Colon (tissue), 2 donors: ENCODE results near the gene LIG1.

Experiments
- FAIRE-seq: peaks from 2 replicates; lab custom pipeline; 2012; peaks lifted over from hg19 to GRCh38; lab: Jason Lieb, UNC
- donor health status: control.
- donor health status: control.

The LIG1 gene

GRCh38 chr19:48169939-48170803 is at the start of gene LIG1, which contains the start of gene ZSWIM9:
LIG1 (minus strand) TSS chr19:48170344; CDS start chr19:48165566, 4,778 bp downstream.
ZSWIM9 (plus strand) TSS chr19:48170680; CDS start chr19:48171803, 1,123 bp downstream.
- FAIRE-seq: no peak

- no peak for FAIRE-seq
These were observed 48.9 kb upstream of the LIG1 start for GRCh38 chr19:48218997-48219396.

- no peak for FAIRE-seq
These were observed 46.8 kb upstream of the LIG1 start for GRCh38 chr19:48216933-48217332.

- no peak for FAIRE-seq
These were observed 43.8 kb upstream of the LIG1 start for GRCh38 chr19:48213959-48214358.

- no peak for FAIRE-seq
These were observed 39.9 kb upstream of the LIG1 start for GRCh38 chr19:48210005-48210404.

- no peak for FAIRE-seq
These were observed 36.4 kb upstream of the LIG1 start for GRCh38 chr19:48206397-48207093.

- FAIRE-seq: peak; percentile 55
These were observed 33.9 kb upstream of the LIG1 start for GRCh38 chr19:48203794-48204628.

GRCh38 chr19:48203222-48203793 is 33.2 kb upstream of the LIG1 start:
- no peak for FAIRE-seq

GRCh38 chr19:48196933-48197665 is 27.0 kb upstream of the LIG1 start:
- no peak for FAIRE-seq

GRCh38 chr19:48196321-48196763 is 26.2 kb upstream of the LIG1 start:
- no peak for FAIRE-seq

GRCh38 chr19:48194844-48195830 is 25.0 kb upstream of the LIG1 start:
- FAIRE-seq: no peak

- FAIRE-seq: no peak
These were observed 24.1 kb upstream of the LIG1 start for GRCh38 chr19:48194041-48194843.

- no peak for FAIRE-seq
These were observed 22.6 kb upstream of the LIG1 start for GRCh38 chr19:48192750-48193149.

- FAIRE-seq: no peak
These were observed 20.7 kb upstream of the LIG1 start for GRCh38 chr19:48190885-48191284.

- no peak for FAIRE-seq
These were observed 20.2 kb upstream of the LIG1 start for GRCh38 chr19:48190288-48190884.

GRCh38 chr19:48186541-48186991 is 16.4 kb upstream of the LIG1 start:
- FAIRE-seq: no peak

GRCh38 chr19:48186015-48186414 is 15.9 kb upstream of the LIG1 start:
- no peak for FAIRE-seq

- FAIRE-seq: no peak
These were observed 13.2 kb upstream of the LIG1 start for GRCh38 chr19:48183356-48183755.

- FAIRE-seq: no peak
These were observed 12.3 kb upstream of the LIG1 start for GRCh38 chr19:48182434-48182833.
